Body of pancreas (tissue), 4 donors: ENCODE measurements around the gene GGT1. TPM values are rescaled to one million over a fixed set of nuclear protein-coding genes. Genes with fewer than 3 reads are reported as not detected.
A peak's percentile ranks its signal among the peaks of the same experiment; 100 is the strongest.

ENCODE experiments used
- ATAC-seq: fragments of 150-250 bp; one replicate; pipeline ENCODE4 v1.9.1; 2016
- DNase-seq, 4 donors: peaks; one replicate each; pipeline ENCODE4 v3.0.0-alpha.2; 2019
- H3K27ac ChIP-seq, 4 donors: fragments of 200-600 bp; sonication (generic); 1 replicate in 3 of 4; 2 replicates in 1 of 4; pipeline versions ENCODE4 v1.5.1 to v1.6.1; 2016 to 2019; ENCODE audit warnings: mild to moderate bottlenecking in 1 of 4, mixed read lengths in 1 of 4, moderate library complexity in 1 of 4
- H3K27me3 ChIP-seq, 2 donors: fragments of 200-600 bp; sonication (generic); one replicate each; pipeline ENCODE4 v1.6.0; 2016; ENCODE audit warnings: mild to moderate bottlenecking in 1 of 2
- H3K36me3 ChIP-seq, 2 donors: fragments of 200-600 bp; sonication (generic); replicated peaks in 1 of 2; 2 replicates each; pipeline ENCODE4 v1.5.1; 2016; ENCODE audit warnings: low read depth in 2 of 2; ENCODE audit not compliant: insufficient read depth in 1 of 2
- H3K4me1 ChIP-seq: fragments of 200-600 bp; sonication (generic); one replicate; pipeline ENCODE4 v1.6.0; 2016
- H3K4me3 ChIP-seq, 2 donors: fragments of 200-600 bp; sonication (generic); 1 replicate in 1 of 2; 2 replicates in 1 of 2; pipeline ENCODE4 v1.5.1; 2016 to 2019
- H3K9me3 ChIP-seq, 3 donors: fragments of 200-600 bp; sonication (generic); 1 replicate in 2 of 3; 2 replicates in 1 of 3; pipeline ENCODE4 v1.5.1; 2016
- POLR2A ChIP-seq, 3 donors: fragments of 450-650 bp; IDR thresholded peaks; one replicate each; pipeline ENCODE4 v1.6.1; 2016; ENCODE audit warnings: antibody characterized with exemption in 3 of 3, mild to moderate bottlenecking in 2 of 3
- WGBS, 2 donors: methylation state at CpG; one replicate each; pipeline ENCODE4 v1.1.5; 2017; 5-methylcytosine and 5-hydroxymethylcytosine counted together
- intact Hi-C: fragments of 100-400 bp; cut with DNase I; formaldehyde crosslinking; loops from one replicate; pipeline ENCODE4 v1.15.1; 2023
- total RNA-seq, 2 donors: library from RNA; depleted of rRNA; stranded (reverse); fragments of >200 nt; gene quantifications; one replicate each; pipeline ENCODE4 v1.1.0, GENCODE V29; 2016
- TF ChIP-seq, protein P1 (sequence below), 7 experiments: fragments of 450-650 bp in 4 of 7; fragments of 200-600 bp in 3 of 7; sonication (generic) in 3 of 7; IDR thresholded peaks; one replicate each; pipeline ENCODE4 v1.5.1; 2016 to 2019; ENCODE audit warnings: antibody characterized with exemption in 7 of 7

The GGT1 gene
- total RNA-seq, 2 donors from 2014 or later: 45.4 to 58.7 TPM

- H3K9me3 ChIP-seq: no peaks in the 10 kb centered on the region
- TF ChIP-seq POLR2A (IDR thresholded peaks at IDR 0.05): no peak
- TF ChIP-seq, protein P1, sequence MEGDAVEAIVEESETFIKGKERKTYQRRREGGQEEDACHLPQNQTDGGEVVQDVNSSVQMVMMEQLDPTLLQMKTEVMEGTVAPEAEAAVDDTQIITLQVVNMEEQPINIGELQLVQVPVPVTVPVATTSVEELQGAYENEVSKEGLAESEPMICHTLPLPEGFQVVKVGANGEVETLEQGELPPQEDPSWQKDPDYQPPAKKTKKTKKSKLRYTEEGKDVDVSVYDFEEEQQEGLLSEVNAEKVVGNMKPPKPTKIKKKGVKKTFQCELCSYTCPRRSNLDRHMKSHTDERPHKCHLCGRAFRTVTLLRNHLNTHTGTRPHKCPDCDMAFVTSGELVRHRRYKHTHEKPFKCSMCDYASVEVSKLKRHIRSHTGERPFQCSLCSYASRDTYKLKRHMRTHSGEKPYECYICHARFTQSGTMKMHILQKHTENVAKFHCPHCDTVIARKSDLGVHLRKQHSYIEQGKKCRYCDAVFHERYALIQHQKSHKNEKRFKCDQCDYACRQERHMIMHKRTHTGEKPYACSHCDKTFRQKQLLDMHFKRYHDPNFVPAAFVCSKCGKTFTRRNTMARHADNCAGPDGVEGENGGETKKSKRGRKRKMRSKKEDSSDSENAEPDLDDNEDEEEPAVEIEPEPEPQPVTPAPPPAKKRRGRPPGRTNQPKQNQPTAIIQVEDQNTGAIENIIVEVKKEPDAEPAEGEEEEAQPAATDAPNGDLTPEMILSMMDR (IDR thresholded peaks at IDR 0.05): no peak
- no peaks in the 10 kb centered on the region for H3K36me3 ChIP-seq
- peaks cover 55% of the 10 kb centered on the region for H3K4me1 ChIP-seq
- no peak overlapping the region for H3K27ac ChIP-seq
- no peak overlapping the region for H3K4me3 ChIP-seq
- DNase-seq (no peak), ATAC-seq (no peak)
- H3K27me3 ChIP-seq: no peaks in the 10 kb centered on the region
- intact Hi-C loops: no loop called here
- WGBS, 2 donors: 93 to 100% methylated on average over 2 to 24 of the region's 24 CpGs
These were observed 17.0 kb upstream of the GGT1 start for GRCh38 chr22:24585927-24586546.

DNA sequence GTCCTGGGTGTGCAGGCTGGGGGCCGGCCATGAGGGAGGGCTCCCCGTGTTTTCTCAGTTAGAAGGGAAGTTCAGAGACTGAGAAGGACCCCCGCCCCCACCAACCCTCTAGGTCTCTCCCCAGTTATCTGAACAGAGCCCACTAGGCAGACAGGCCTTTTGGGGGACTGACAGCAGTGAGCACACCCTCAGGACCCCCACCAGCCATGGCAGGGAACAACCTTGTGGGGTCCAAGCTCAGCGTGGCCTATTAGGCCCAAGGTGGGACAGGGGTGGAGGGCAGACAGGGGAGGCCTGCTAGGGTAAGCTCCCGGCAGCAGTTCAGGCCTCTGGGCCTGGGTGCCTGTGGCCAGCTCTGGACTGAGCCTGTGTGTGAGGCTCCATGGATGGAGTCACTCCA, 15.7 kb upstream of the GGT1 start:
- peak overlapping the region in 3 of 4 donors; percentile 59 to 76 (median 73) for H3K27ac ChIP-seq
- WGBS, 2 donors: 72 to 81% methylated on average over 3 to 5 of the region's 5 CpGs
- no peaks in the 10 kb centered on the region for H3K36me3 ChIP-seq
- H3K9me3 ChIP-seq: no peaks in the 10 kb centered on the region
- H3K4me3 ChIP-seq: no peak overlapping the region
- TF ChIP-seq, protein P1 (IDR thresholded peaks at IDR 0.05): no peak
- H3K4me1 ChIP-seq: peaks cover 60% of the 10 kb centered on the region
- H3K27me3 ChIP-seq: no peaks in the 10 kb centered on the region
- intact Hi-C loops: no loop called here
- ATAC-seq: no peak
- DNase-seq: no peak

DNA sequence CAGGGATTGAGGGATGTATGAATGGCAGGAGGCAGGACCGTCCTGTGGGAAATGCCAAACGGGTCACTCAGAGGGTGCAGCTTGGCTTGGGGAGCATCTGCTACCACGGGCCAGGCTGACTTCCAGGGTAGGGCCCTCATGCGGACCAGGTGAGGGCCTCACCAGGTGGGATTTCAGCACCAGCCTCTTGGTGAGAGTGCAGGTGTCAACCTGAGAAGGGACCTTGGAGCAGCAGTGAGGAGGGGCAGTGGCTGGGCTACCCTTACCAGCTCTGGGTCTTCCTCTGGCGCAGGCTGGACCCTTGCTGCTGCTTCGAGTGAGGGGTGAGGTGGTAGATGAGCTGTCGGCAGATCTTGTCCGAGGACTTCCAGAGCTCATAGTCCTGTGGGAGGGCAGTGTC, 15.0 kb upstream of the GGT1 start:
- no peak for DNase-seq
- peak overlapping the region; percentile 59 to 76 (median 68) for H3K27ac ChIP-seq

GRCh38 chr22:24588381-24588756, 14.6 kb upstream of the GGT1 start:
- Histone ChIP-seq H3K9me3 (no peaks in the 10 kb centered on the region), H3K27ac (peak overlapping the region; percentile 59 to 76 (median 68)), H3K4me1 (peaks cover 61% of the 10 kb centered on the region), H3K27me3 (no peaks in the 10 kb centered on the region), H3K36me3 (no peaks in the 10 kb centered on the region), H3K4me3 (no peak overlapping the region)
- TF ChIP-seq, protein P1 (IDR thresholded peaks at IDR 0.05): no peak
- TF ChIP-seq POLR2A (IDR thresholded peaks at IDR 0.05): no peak
- intact Hi-C loops: no loop called here
- WGBS, 2 donors: 38% methylated on average over 13 of the region's 13 CpGs; no CpG with 5 or more reads in 1 of the 2 donors
- peak; percentile 65 for ATAC-seq
- peak; percentile 72 to 86 (median 84) for DNase-seq

More for the DNA sequence above, 15.0 kb upstream of the GGT1 start:
- Histone ChIP-seq H3K4me1 (peaks cover 61% of the 10 kb centered on the region), H3K4me3 (no peak overlapping the region), H3K9me3 (no peaks in the 10 kb centered on the region), H3K36me3 (no peaks in the 10 kb centered on the region), H3K27me3 (no peaks in the 10 kb centered on the region)
- ATAC-seq: no peak
- intact Hi-C loops: no loop called here
- TF ChIP-seq POLR2A (IDR thresholded peaks at IDR 0.05): no peak
- TF ChIP-seq, protein P1 (IDR thresholded peaks at IDR 0.05): no peak
- 55 to 61% methylated on average over 6 to 8 of the region's 8 CpGs for WGBS, 2 donors
